ENCODE data around the gene DAAM1.

DAAM1 gene

DNA sequence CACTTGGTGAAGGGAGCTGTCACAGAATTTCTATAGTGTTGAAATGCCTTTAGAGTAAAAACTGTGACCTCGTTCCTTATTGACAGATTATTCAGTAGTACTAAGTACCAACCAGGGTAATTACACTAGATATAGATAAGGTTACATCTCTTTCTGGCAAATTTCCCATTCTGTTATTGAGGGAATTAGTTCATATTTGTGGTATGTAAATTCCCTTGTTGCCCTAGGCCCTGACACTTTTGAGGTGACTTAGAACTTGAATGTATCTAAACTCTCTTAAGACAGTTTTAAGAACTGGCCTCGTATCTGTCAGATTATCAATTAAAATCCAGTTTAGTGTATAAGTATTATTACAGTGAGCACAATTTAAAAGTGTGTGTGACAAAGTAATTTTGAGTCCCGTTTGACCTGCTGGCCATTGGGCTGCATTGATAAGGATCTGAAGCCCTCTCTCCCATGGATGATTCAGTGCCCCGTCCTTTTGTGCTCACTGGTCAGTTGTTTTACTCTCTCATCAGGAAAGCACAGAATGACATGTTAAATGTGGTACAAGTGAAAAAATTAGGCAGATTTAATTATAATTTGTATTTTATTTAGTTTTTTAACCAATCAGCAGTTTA is 153.5 kb downstream of the DAAM1 start:
- no peak for DNase-seq
- H3K4me1 Mint-ChIP-seq: peaks cover 62% of the 10 kb centered on the region

DNA sequence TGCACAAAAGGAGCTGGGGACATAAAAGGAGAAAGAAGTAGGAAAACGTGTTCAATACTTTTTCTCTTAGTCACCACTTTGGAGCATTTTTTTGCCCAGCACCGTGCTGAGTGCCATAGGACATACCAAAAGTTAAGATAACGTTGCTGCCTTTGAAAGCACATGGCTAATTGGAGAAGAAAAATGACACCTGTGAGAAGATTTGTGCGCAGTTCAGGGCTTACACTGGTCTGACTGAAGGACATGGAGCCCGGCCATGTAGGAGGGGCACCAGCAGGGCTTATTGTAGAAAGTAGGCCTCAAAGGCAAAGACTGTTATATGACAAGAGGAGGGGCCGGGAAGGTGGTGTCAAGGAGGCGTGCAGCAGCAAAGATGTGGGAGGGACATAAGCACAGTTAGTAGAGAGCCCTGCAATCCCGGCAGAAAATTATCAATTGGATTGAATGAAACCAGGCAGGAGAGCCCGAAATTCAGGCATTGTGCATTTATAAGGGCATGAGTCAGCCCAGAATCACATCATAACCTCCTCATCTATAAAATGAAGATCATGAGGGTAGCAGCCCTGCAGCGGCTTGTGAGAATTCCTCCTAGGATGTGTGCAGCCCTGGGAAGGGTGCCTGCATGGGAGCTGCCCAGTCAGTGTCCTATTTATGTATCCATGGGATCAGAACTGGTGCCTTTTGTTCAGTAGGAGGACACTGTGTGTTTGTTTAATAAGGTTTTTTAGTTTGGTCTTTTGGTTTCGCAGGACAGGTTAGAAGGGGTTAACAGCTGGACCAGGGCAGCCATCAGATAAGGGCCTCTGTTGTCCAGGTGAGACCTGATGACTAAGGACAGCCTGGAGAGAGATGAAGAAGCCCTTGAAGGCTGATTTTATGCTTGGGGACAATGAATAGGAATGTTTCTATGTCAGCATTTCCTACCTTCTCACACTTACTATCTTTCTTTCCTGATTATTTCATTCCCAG is 154.3 kb downstream of the DAAM1 start:
- Mint-ChIP-seq H3K27me3 (ENCODE audit: low read depth, poor library complexity) (no peaks in the 10 kb centered on the region), H3K27ac (peak overlapping the region; percentile 8), H3K36me3 (ENCODE audit: low read depth) (peaks cover 35% of the 10 kb centered on the region), H3K9me3 (no peaks in the 10 kb centered on the region), H3K4me3 (no peak overlapping the region), H3K4me1 (peaks cover 63% of the 10 kb centered on the region)
- TF ChIP-seq, protein P1, sequence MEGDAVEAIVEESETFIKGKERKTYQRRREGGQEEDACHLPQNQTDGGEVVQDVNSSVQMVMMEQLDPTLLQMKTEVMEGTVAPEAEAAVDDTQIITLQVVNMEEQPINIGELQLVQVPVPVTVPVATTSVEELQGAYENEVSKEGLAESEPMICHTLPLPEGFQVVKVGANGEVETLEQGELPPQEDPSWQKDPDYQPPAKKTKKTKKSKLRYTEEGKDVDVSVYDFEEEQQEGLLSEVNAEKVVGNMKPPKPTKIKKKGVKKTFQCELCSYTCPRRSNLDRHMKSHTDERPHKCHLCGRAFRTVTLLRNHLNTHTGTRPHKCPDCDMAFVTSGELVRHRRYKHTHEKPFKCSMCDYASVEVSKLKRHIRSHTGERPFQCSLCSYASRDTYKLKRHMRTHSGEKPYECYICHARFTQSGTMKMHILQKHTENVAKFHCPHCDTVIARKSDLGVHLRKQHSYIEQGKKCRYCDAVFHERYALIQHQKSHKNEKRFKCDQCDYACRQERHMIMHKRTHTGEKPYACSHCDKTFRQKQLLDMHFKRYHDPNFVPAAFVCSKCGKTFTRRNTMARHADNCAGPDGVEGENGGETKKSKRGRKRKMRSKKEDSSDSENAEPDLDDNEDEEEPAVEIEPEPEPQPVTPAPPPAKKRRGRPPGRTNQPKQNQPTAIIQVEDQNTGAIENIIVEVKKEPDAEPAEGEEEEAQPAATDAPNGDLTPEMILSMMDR (IDR thresholded peaks at IDR 0.05): no peak
- DNase-seq: no peak

More for the DNA sequence above, 153.5 kb downstream of the DAAM1 start:
- Mint-ChIP-seq H3K27me3 (ENCODE audit: low read depth, poor library complexity) (no peaks in the 10 kb centered on the region), H3K27ac (no peak overlapping the region), H3K9me3 (no peaks in the 10 kb centered on the region), H3K36me3 (ENCODE audit: low read depth) (peaks cover 31% of the 10 kb centered on the region), H3K4me3 (no peak overlapping the region)
- TF ChIP-seq, protein P1 (IDR thresholded peaks at IDR 0.05): no peak

DNA sequence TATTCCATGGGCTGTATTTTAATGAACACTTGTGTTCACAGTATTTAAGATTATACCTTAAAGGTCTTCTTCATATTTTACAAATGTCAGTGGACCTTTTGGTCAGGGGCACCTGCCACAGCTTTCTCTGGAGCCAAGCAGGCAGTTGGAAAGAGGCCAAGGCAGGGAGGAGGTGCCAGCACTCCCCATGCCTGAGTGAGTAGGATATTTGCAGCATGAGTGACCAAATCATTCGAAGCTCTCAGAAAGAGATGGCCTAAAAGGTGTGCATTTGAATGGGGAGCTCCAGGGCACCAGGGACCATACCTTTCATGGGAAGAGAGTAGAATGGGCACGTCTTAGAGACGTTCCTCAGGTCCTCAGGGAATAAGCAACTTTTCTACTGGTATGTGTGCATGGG is 155.1 kb downstream of the DAAM1 start:
- Mint-ChIP-seq H3K4me1 (peaks cover 63% of the 10 kb centered on the region), H3K9me3 (no peaks in the 10 kb centered on the region), H3K4me3 (no peak overlapping the region), H3K27me3 (ENCODE audit: low read depth, poor library complexity) (no peaks in the 10 kb centered on the region), H3K36me3 (ENCODE audit: low read depth) (peaks cover 35% of the 10 kb centered on the region), H3K27ac (peak overlapping the region; percentile 78)
- DNase-seq: no peak
- TF ChIP-seq, protein P1 (IDR thresholded peaks at IDR 0.05): no peak

DNA sequence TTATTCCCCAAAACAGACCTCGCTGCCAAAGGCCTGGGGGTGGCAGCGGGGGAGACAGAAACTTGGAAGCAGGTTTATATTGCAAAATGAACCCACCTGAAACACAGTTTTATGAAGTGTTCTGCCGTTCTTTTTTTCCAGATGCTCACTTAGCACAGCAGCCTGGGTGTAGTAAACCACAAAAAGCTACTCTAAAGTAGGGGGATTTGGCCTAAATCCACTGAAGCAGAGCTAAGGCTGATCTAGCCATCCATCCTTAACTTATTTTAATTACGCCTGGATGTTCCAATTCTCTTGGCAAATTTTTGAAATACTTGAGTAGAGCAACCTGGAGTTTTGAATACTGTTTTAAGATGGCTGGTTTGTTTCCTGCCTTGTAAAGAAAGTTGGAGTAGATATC is 155.5 kb downstream of the DAAM1 start:
- no peaks in the 10 kb centered on the region for H3K9me3 Mint-ChIP-seq
- H3K4me1 Mint-ChIP-seq: peaks cover 63% of the 10 kb centered on the region
- no peak overlapping the region for H3K27ac Mint-ChIP-seq
- peaks cover 35% of the 10 kb centered on the region for H3K36me3 Mint-ChIP-seq (ENCODE audit: low read depth)
- no peaks in the 10 kb centered on the region for H3K27me3 Mint-ChIP-seq (ENCODE audit: low read depth, poor library complexity)
- no peak for DNase-seq
- no peak overlapping the region for H3K4me3 Mint-ChIP-seq
- TF ChIP-seq, protein P1 (IDR thresholded peaks at IDR 0.05): no peak

DNA sequence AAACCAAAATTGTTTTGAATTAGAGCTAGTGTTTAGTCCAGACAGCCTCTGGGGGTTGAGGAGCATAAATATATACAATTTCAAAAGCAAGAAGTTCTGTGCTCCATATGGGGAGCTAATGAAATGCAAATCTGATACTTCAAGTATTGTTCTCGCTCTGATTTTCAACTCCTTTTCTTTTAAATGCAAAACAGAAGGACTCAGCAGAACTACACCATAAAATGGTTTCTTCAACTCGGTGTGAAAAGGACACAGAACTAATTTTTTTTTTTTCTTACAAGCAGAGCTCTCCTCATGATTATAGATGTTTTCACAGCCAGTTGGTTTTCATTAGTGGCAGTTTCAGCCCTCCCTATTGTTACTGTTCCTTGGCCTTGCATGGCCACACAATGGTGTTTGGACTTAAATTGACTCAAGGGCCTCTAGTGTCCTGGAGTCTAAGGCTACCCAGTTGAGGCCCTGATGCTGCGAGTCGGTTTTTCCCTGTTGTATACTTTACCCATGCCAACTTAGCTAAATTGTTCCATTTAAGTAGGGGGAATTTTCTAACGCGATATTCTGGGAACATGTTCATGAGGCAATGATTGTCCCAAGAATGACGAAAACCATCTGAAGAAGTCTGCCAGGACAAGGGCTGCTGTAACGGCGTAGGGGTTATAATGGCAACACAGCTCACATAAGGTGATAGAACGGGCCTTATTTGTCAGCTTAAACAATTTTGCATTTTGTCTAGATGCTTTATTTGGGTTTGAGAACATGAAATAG is 156.4 kb downstream of the DAAM1 start:
- DNase-seq: no peak
- Mint-ChIP-seq H3K27ac (peak overlapping the region; percentile 54), H3K36me3 (ENCODE audit: low read depth) (peaks cover 31% of the 10 kb centered on the region), H3K4me1 (peaks cover 60% of the 10 kb centered on the region), H3K9me3 (no peaks in the 10 kb centered on the region), H3K27me3 (ENCODE audit: low read depth, poor library complexity) (no peaks in the 10 kb centered on the region), H3K4me3 (no peak overlapping the region)
- TF ChIP-seq, protein P1 (IDR thresholded peaks at IDR 0.05): no peak
